Measurements from ENCODE around the gene CLSTN1.

DNA sequence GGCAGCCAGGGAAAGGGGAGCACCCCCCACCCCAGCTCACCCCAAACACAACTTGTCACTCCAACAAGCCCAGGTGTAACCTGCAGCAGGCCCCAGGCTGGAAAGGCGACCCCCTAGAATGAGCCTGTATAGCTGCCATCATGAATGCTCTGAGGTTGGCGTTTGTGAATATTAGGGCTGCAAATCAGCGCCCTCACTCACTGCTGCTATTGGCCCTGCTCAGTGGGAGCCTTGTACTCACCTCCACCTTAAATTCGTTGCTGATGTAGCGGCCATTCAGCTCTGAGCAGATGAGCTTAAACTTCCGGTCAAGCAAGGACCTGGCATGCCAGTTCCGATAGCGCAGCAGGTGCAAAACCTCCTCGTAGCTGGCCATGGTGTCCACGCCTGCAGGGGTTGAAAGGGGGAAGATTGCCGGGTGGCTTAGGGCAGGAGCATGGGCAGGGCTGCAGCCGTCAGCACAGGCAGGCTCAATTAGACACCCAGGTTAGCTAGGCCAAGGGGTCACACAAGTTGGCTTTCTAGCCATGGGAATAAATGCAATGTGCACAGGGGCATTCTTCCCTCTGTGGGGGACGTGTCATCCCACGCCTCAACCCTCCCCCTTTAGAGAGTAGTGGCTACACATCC lies 90.5 kb downstream of the CLSTN1 start:
- TF ChIP-seq, protein P1, sequence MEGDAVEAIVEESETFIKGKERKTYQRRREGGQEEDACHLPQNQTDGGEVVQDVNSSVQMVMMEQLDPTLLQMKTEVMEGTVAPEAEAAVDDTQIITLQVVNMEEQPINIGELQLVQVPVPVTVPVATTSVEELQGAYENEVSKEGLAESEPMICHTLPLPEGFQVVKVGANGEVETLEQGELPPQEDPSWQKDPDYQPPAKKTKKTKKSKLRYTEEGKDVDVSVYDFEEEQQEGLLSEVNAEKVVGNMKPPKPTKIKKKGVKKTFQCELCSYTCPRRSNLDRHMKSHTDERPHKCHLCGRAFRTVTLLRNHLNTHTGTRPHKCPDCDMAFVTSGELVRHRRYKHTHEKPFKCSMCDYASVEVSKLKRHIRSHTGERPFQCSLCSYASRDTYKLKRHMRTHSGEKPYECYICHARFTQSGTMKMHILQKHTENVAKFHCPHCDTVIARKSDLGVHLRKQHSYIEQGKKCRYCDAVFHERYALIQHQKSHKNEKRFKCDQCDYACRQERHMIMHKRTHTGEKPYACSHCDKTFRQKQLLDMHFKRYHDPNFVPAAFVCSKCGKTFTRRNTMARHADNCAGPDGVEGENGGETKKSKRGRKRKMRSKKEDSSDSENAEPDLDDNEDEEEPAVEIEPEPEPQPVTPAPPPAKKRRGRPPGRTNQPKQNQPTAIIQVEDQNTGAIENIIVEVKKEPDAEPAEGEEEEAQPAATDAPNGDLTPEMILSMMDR (IDR thresholded peaks at IDR 0.05; ENCODE audit: insufficient read depth, low read length, poor library complexity, severe bottlenecking): no peak
- no peak for TF ChIP-seq EZH2phosphoT487 (conservative IDR thresholded peaks at IDR 0.05; ENCODE audit: low read length)
